ENCODE measurements around the gene MPPED1.

The MPPED1 gene

GRCh38 chr22:43424666-43425630 is 13.1 kb downstream of the MPPED1 start:
- TF ChIP-seq CREB1 (IDR thresholded peaks at IDR 0.05; ENCODE audit: low read depth) (no peak), MAX (IDR thresholded peaks at IDR 0.05) (no peak), TAF1 (IDR thresholded peaks at IDR 0.05; ENCODE audit: low read depth) (no peak), NFIC (IDR thresholded peaks at IDR 0.05) (no peak), TEAD4 (IDR thresholded peaks at IDR 0.05) (no peak), RAD21 (IDR thresholded peaks at IDR 0.05; ENCODE audit: low read depth) (no peak), FOXM1 (IDR thresholded peaks at IDR 0.05; ENCODE audit: borderline replicate concordance, low read depth) (no peak), ZBTB7A (IDR thresholded peaks at IDR 0.05; ENCODE audit: low read depth) (no peak), USF1 (IDR thresholded peaks at IDR 0.05) (no peak)

DNA sequence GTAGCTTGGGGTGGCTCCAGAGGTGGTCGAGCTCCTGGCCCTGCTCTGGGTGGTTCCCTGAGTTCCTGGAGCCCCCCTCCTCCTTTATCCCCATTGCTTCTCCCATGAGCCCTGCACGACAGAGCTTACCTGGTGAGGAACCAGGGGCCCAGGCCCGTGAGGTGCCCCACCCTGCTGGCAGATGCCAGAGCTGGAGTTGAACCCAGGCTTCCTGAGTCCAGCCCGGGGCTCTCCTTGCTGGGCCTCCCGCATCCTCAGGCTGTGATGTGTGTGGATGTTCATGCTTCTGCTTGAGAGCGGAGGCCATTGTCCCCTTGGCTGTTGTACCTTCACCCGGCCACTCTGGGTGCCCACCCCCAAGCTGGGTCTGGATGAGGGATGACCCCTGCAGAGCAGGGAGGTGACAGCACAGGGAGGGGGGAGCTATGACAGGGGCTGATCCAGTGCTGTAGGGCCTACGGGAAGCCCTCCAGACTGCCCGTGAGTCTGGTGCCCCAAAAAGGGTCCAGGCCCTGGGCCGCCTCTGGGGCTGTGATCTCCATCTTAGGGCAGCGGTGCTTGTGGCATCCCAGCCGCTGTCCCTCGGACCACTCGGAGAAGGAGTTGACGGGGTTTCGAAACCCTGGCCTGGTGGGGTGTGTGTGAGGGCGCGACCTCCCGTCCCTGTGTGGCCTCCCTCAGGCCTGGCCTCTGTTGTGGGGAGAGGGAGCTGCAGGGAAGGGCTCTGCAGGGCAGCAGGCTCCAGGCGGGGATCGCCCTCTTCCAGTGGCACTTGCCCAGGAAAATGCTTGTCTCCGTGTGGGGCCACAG is 14.4 kb downstream of the MPPED1 start:
- TF ChIP-seq USF1 (IDR thresholded peaks at IDR 0.05) (no peak), EGR1 (IDR thresholded peaks at IDR 0.05) (no peak), YY1 (IDR thresholded peaks at IDR 0.05; ENCODE audit: low read depth) (no peak), CEBPB (IDR thresholded peaks at IDR 0.05) (no peak)
- TF ChIP-seq, protein P1, sequence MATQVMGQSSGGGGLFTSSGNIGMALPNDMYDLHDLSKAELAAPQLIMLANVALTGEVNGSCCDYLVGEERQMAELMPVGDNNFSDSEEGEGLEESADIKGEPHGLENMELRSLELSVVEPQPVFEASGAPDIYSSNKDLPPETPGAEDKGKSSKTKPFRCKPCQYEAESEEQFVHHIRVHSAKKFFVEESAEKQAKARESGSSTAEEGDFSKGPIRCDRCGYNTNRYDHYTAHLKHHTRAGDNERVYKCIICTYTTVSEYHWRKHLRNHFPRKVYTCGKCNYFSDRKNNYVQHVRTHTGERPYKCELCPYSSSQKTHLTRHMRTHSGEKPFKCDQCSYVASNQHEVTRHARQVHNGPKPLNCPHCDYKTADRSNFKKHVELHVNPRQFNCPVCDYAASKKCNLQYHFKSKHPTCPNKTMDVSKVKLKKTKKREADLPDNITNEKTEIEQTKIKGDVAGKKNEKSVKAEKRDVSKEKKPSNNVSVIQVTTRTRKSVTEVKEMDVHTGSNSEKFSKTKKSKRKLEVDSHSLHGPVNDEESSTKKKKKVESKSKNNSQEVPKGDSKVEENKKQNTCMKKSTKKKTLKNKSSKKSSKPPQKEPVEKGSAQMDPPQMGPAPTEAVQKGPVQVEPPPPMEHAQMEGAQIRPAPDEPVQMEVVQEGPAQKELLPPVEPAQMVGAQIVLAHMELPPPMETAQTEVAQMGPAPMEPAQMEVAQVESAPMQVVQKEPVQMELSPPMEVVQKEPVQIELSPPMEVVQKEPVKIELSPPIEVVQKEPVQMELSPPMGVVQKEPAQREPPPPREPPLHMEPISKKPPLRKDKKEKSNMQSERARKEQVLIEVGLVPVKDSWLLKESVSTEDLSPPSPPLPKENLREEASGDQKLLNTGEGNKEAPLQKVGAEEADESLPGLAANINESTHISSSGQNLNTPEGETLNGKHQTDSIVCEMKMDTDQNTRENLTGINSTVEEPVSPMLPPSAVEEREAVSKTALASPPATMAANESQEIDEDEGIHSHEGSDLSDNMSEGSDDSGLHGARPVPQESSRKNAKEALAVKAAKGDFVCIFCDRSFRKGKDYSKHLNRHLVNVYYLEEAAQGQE (IDR thresholded peaks at IDR 0.05; ENCODE audit: low read depth) = no peak

GRCh38 chr22:43426816-43427215 is 15.0 kb downstream of the MPPED1 start:
- TF ChIP-seq USF1 (IDR thresholded peaks at IDR 0.05) = no peak
- no peak for TF ChIP-seq ZBTB7A (IDR thresholded peaks at IDR 0.05; ENCODE audit: low read depth)
- TF ChIP-seq TEAD4 (IDR thresholded peaks at IDR 0.05) = no peak
- TF ChIP-seq RAD21 (IDR thresholded peaks at IDR 0.05; ENCODE audit: low read depth) = no peak
- TF ChIP-seq, protein P1 (IDR thresholded peaks at IDR 0.05; ENCODE audit: low read depth) = no peak
- TF ChIP-seq TCF12 (IDR thresholded peaks at IDR 0.05; ENCODE audit: low read depth) = no peak
- TF ChIP-seq EGR1 (IDR thresholded peaks at IDR 0.05) = no peak
- no peak for TF ChIP-seq FOXM1 (IDR thresholded peaks at IDR 0.05; ENCODE audit: borderline replicate concordance, low read depth)

DNA sequence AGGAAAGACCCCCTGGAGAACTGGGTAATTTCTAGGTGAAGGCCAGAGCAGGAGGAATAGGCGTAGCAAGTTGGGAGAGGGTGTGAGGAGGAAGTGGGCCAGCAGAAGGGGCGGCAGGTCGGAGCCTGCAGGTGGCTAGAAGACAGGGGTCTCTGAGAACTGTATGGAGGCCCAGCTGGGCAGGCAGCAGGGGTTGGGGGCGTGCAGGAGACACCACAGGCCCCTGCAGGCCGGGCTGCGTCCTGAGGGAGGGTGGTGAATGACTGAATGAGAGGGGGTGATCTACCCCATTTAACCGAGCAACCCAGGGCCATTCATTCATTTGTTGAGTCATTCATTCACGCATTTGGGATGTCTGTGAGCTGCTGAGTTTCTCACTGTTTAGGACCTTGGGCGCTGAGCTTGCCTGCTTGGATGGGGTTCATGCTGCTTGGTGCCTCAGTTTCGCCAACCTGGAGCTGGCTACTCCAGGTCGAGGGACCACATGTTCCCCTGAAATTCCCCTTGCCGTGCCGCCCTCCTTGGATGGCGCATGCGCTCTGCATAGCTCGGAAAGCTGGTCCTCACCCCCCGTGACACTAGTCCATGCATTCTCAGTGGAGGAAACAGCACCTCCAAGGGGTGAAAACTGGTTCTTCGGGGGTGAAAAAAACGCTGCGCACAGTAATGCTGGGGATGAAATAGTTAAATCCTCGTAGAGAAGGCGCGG is 15.6 kb downstream of the MPPED1 start:
- TF ChIP-seq, protein P1 (IDR thresholded peaks at IDR 0.05; ENCODE audit: low read depth) = no peak
- no peak for TF ChIP-seq CREB1 (IDR thresholded peaks at IDR 0.05; ENCODE audit: low read depth)
- no peak for TF ChIP-seq RAD21 (IDR thresholded peaks at IDR 0.05; ENCODE audit: low read depth)
- no peak for TF ChIP-seq TAF1 (IDR thresholded peaks at IDR 0.05; ENCODE audit: low read depth)
- TF ChIP-seq MAX (IDR thresholded peaks at IDR 0.05) = no peak
- no peak for TF ChIP-seq NFIC (IDR thresholded peaks at IDR 0.05)
- TF ChIP-seq FOXM1 (IDR thresholded peaks at IDR 0.05; ENCODE audit: borderline replicate concordance, low read depth) = no peak
- no peak for TF ChIP-seq CEBPB (IDR thresholded peaks at IDR 0.05)
- TF ChIP-seq EP300 (IDR thresholded peaks at IDR 0.05; ENCODE audit: borderline replicate concordance) = no peak
- TF ChIP-seq TCF12 (IDR thresholded peaks at IDR 0.05; ENCODE audit: low read depth) = no peak
- no peak for TF ChIP-seq TEAD4 (IDR thresholded peaks at IDR 0.05)
- no peak for TF ChIP-seq YY1 (IDR thresholded peaks at IDR 0.05; ENCODE audit: low read depth)
- no peak for TF ChIP-seq USF1 (IDR thresholded peaks at IDR 0.05)
- no peak for TF ChIP-seq ZBTB7A (IDR thresholded peaks at IDR 0.05; ENCODE audit: low read depth)
- no peak for TF ChIP-seq EGR1 (IDR thresholded peaks at IDR 0.05)
